Ecto neural progenitor cell (in vitro differentiated cells): Measurements from ENCODE around the gene NEDD4L.

Experiments
- DNase-seq: peaks from one replicate; pipeline ENCODE4 v3.0.0-alpha.2; 2018; ENCODE audit warnings: low spot score

The NEDD4L gene

DNA sequence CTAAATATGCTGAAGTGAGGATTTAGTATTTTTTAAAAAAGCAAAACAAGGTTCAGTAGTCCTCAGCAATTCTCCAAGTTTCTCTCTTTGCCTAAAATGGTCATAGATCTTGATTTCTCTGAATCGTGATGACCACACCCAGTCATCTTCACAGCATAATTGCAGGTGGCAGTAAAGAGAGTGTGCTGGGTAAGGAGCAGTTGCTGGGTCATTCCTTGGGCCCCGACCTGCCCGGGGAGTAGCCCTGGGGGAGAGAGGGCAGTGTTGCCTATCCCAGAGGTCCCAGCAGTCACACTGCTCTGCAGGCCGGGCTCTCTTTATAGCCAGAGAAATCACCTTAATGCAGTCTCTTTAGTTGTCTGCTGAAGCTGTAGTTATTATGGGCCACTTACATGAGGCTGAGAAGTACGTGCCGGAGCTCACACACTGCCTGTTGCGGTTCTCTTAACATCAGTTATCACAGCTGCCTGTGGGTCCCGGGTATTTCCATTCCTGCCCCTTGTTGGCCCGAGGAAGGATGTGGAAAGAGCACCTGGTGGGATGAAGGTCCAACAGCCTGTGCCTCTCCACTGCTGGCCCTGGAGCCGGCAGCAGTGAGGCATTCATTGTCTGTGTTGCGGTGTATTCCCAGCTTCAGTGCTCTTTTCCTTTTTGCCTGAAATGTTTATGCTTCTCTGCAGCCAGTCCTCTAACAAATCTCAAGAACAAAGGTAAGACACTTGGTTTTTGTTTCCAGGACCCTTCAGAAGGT, 354.8 kb downstream of the NEDD4L start:
- no peak for DNase-seq

- no peak for DNase-seq
Observed at GRCh38 chr18:58400331-58400870, 356.4 kb downstream of the NEDD4L start.

GRCh38 chr18:58401191-58401590, 357.2 kb downstream of the NEDD4L start:
- DNase-seq, result no peak

DNA sequence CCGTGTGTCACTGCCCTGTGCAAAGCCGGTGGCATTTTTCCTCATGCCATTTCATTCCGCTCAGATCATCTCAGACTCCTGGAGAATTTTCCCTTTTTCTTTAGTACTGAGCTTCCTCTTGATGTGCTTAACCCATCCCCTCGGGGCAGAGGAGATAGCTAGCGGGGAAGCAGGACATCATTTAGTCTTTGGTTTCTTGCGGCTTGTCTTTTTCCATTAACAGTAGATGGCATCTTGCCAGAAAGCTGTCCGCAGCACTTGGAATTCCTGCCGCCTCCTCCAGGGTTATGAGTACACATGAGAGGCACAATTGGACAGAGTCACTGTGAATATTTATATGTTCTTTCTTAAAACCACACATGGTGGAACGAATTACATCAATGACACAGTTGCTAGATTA, 358.2 kb downstream of the NEDD4L start:
- DNase-seq, result no peak

- no peak for DNase-seq
Observed at GRCh38 chr18:58402951-58403702, 359.1 kb downstream of the NEDD4L start.

- DNase-seq, result no peak
Observed at GRCh38 chr18:58403799-58404455, 359.9 kb downstream of the NEDD4L start.

- no peak for DNase-seq
Observed at GRCh38 chr18:58405107-58405898, 361.3 kb downstream of the NEDD4L start.

DNA sequence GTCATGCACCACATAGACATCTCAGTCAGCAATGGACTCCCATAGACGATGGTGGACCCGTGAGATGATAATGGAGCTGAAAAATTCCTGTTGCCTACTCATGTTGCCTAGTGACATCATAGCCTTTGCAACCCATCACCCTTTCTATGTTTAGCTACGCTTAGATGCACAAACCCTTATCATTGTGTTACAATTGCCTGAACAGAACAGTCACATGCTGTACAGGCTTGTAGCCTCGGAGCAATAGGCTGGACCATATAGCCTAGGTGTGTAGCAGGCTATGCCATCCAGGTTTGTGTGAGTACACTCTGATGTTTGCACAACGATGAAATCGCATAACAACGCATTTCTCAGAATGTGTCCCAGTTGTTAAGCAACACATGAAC, 363.2 kb downstream of the NEDD4L start:
- DNase-seq, result no peak

GRCh38 chr18:58407649-58408407, 363.8 kb downstream of the NEDD4L start:
- no peak for DNase-seq

- no peak for DNase-seq
Observed at GRCh38 chr18:58408665-58409064, 364.6 kb downstream of the NEDD4L start.

DNA sequence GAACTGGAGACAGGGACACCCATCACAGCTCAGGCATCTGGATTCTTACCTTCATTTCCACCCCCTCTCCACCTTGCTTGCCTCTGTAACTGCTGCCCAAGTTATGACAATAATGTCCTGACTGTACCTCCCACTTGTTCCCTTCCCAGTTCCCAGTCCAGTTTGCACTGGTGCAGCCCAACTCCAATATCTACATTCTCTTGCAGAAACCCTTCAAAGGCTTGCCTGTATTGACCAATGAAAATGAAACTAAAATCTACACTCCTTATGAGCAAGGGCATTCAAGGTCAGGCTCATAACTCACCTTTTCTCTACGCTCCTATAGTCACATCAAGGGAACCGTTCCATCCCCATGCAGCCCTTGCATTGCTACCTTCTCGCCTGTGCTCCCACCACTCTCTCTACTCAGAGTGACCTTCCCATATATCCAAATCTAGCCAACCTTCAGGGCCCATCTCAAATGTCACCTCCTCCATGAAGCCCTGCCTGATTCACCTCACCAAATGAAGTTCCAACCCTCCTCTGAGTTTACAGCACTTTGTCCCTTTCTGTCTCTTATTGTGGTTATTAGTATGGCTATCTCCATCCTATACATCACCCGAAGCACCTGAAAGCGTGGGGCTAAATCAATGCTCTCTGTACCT, 365.9 kb downstream of the NEDD4L start:
- DNase-seq, result no peak

GRCh38 chr18:58411323-58411722, 367.3 kb downstream of the NEDD4L start:
- peak; percentile 32 for DNase-seq

DNA sequence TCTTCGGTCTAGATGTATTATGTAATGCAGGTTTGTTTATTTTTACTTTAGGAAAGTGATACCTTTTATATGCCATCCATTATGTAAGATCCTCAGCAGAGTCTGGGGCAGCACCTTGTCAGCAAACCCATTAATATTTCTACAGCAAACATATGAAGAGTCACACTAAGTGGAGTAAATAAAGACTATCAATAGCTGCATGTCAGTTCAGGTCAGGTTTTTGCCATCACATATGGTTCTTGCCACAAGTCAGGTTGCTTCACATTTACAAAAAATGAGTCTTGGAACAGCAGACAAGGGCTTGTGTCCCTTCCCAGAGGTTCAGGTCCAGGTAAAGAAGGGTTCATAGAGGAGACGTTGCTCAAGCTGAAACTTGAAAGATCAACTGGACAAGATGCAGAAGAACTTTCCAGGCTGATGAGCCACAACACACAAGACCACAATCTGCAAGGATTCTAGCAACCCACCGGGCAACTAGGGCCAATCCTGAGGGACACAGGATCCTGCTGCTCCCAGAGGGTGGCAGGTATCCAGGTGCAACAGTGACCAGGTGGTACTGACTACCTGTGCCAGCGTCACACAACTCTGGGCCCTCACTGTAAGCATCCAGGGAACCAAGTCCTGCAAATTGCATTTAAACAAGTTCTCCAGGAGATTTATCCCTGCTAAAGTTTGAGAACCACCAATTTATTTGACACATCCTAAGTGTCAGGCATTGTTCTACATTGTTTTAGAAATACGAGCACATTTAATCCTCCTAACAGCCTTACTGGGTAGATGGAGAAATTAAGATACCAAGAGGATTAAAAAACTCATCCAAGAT, 369.0 kb downstream of the NEDD4L start:
- DNase-seq, result no peak

DNA sequence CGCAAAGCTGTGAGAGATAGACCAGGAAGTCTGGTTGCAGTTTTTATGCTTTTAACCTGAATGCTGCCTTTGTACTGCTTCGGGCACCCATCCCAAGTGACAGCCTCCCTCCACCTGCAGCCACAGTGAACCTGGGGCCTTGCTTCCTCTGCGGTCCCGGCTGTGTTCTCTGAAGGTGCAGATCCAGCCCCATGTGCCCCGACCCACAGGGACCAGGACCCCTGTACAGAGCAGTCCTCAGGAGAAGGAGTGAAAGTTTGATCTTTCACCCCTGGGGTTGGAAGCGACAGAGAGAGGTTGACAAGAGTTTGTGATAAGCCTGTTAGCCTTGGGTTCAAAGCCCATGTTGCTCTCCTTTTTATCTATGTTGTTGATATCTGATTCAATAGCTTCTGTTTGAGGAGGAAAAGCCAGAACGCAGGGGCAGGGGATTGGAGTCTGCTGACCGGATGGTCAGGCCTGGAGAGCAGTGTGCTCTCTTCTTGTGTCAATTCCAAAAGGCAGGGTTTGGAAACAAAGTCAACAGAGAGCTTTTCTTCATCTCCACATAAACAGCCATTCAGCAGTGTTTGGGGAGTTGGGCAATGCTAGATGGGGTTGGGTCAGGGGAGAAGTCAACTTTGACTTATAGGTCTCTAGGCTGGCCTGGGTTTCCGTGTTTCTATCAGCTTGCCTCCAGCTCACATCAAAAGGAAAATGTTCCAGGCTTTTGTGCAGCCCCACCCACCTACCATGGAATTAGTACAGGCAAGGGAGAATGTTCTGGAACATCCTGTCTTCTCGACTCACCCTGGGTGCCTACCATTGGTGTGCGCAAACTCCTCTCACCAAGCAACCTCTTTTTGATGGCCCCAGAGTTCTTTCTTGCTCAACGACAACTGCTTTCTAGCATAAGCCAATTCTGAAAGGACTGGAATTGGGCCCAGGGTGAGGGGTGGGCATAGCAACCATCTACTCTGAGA, 369.9 kb downstream of the NEDD4L start:
- peak; percentile 36 for DNase-seq

DNA sequence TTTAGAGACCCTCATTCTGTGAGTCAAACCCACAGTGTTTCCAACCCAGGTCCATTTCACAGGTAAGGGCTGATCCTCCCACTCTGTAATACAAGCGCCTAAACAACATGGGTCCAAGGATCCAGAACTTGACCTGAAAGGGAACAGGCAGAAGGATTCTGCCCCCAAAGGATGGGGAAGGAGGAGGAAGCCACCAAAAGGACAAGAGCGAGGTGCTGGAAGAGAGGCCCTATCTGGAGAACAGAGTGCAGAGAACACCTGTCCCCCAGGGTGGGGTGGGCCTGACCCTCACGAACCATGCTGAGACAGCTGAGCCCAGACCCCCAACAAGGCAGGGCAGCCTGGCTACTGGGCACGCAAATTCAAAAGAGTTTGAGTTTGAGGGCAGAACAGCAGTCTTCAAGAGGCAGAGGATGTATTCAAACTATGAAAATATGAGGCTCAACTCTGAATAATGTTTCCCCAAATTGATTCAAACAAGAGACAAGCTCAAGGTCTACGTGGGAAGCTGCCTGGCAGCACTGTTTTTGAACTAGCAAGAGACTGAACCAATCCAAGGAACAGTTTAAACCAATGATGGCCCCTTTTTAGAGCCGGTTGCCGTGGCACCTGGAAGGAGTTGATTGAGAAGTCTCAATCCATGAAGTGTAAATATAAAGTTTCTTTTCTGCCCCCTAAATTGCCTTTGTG, 372.1 kb downstream of the NEDD4L start:
- no peak for DNase-seq

DNA sequence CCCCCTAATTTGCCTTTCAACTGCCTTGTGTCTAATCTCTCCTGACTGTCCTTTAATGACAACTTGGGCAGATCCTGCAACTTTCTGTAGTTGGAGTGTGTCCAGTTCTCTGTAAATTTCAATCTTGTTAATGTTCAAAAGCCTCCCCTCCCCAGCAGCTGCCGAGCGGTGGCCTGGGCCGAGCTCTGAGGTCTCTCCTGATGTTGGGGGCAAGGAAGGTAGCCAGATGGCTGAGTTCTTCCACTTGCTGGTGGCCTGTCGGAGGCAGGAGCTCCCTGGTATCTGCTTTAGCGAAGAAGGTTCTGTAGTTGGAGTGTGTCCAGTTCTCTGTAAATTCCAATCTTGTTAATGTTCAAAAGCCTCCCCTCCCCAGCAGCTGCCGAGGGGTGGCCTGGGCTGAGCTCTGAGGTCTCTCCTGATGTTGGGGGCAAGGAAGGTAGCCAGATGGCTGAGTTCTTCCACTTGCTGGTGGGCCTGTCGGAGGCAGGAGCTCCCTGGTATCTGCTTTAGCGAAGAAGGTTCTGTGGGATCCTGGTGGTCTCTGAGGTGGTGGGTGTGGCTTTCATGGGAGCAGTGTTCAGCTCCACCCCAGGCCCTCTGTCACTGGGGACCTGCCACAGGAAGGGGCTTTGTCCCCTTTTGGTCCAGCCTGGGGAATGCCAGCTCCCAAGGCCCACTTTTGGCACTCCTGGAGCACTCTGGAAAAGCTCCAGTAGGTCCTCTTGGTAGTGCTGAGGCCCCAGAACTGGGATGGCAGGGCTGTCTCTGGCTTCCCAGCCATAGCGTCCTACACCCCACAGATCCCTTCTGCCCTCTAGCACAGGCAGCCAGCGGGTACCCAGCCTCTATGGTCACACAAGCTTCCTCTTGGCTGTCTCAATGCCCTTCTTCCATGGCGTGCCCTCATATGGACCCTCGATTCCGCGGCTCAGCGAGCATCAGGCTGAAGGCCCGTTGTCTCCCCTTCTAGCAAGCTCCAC, 373.0 kb downstream of the NEDD4L start:
- DNase-seq, result peak; percentile 32

DNA sequence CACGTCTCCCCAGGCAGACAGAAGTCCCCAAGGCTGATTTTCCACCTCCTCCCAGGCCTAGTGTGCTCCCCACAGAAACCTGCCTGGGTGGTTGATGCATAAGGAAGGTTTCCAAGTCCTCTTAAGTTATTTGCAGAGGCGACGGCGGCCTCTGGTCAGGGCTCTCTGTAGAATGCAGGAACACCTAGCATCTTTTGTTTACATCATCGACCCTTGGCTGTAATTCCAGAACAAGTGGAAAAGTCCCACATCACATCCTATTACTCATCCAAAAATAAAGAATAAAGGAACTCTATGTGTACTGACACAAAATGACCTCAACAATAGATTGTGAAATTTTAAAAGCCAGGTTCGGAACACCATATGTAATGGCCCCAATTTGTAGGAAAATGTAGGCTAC, 373.7 kb downstream of the NEDD4L start:
- DNase-seq, result no peak
